Measurements from ENCODE around the gene STYXL2.

GRCh38 chr1:167054531-167054930 is 39.3 kb upstream of the STYXL2 start:
- TF ChIP-seq CTCF (IDR thresholded peaks at IDR 0.05; ENCODE audit: low read depth, low read length) = no peak
- TF ChIP-seq POLR2A (IDR thresholded peaks at IDR 0.05; ENCODE audit: extremely low read depth, insufficient read length) = no peak
- no peak for TF ChIP-seq MAX (IDR thresholded peaks at IDR 0.05; ENCODE audit: low read depth, low read length)
- TF ChIP-seq MYC (IDR thresholded peaks at IDR 0.05; ENCODE audit: low read depth, low read length) = no peak
